HT1080 (cell line): ENCODE measurements around the gene SLC26A2. TPM values are rescaled to one million over a fixed set of nuclear protein-coding genes. Genes with fewer than 3 reads are reported as not detected.
"Not testable (repeated sequence)": the region's sequence is repeated elsewhere in the genome, so short reads cannot be mapped to it uniquely, and the experiment has no call there.

Experiments used
- DNase-seq: peaks from one replicate; pipeline ENCODE4 v3.0.0-alpha.2; 2015; ENCODE audit warnings: low read depth
- total RNA-seq: library from RNA; depleted of rRNA; stranded (reverse); fragments of >200 nt; shearing (Covaris generic); gene quantifications from 2 replicates; pipeline ENCODE4 v1.2.3, GENCODE V29; 2014

Gene SLC26A2
- total RNA-seq, 1 experiment from 2014 or later = 19.5 TPM

DNA sequence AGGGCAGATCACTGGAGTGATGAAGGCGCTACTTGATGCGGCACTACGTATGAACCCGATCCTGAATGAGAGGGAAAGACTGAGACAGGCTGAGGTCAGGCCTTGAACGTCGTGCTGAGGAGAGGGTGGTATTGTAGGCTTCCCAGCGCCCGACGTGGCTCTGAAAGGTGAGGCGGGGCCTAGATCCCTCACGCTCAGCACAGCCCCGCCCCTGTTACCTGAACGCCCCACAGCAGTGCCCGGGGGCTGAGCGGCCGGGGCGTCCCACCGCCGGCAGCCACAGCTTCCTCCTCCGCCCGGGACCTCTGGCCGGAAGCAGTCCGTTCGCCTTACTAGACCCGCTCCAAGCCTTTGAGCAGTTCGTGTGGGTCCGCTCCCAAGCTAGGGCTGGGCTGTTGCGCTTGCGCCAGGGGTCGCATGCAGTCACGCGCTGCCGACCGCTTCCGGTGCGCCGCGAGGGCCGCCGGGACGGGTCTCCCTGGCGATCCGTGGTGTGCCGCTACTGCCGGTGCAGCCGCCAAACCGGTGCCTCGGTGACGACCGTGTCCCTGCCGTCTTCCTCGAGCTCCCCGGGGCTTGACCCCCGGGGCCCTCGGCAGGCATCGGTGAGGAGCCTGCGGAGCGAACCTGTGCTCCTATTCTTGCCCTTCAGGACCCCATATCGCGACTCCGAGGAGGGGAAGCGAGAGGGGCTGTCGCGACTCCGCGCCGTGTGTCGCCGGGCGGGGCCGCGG is 39.9 kb downstream of the SLC26A2 start, which contains the start of the genes HMGXB3 and TIGD6:
TSS of gene HMGXB3 (plus strand) at position 484 of the 734 bp plus-strand sequence. CDS start 4,114 bp downstream, outside the sequence.
TSS of gene TIGD6 (minus strand) at position 399 of the 734 bp plus-strand sequence. CDS start 4,306 bp downstream, outside the sequence.
- peak; percentile 97 for DNase-seq

DNA sequence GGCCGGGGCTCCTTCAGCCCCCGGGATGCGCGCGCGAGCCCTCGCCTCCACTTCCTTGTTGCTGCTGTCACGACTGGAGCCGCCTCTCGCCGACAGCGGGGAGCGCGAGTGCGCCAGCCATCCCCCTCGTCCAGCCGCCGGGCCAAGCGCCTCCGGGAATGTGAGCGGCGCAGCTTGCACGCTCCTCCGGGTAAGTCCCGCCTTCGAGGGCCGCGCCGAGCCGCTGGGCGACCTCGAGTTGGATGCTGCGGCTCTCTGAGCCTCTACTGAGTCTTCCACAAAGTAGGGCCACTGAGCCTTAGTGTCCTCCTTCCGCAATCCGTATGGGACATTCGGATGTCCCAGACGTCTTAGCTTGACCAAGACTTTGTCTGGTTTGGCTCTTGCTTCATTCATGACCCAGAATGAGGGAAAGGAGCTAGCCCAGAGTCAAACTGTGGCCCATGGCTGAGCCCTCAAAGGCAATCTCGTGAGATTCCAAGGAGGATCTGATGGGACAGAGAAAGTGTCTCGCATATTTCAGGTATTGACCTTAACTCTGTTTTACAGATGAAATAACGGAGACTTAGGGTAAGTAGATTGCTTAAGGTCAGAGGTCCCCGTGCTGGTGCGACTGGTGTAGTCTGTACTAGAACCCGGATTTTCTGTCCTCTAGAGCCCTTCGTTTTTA is 40.6 kb downstream of the SLC26A2 start:
- peak; percentile 32 for DNase-seq

DNA sequence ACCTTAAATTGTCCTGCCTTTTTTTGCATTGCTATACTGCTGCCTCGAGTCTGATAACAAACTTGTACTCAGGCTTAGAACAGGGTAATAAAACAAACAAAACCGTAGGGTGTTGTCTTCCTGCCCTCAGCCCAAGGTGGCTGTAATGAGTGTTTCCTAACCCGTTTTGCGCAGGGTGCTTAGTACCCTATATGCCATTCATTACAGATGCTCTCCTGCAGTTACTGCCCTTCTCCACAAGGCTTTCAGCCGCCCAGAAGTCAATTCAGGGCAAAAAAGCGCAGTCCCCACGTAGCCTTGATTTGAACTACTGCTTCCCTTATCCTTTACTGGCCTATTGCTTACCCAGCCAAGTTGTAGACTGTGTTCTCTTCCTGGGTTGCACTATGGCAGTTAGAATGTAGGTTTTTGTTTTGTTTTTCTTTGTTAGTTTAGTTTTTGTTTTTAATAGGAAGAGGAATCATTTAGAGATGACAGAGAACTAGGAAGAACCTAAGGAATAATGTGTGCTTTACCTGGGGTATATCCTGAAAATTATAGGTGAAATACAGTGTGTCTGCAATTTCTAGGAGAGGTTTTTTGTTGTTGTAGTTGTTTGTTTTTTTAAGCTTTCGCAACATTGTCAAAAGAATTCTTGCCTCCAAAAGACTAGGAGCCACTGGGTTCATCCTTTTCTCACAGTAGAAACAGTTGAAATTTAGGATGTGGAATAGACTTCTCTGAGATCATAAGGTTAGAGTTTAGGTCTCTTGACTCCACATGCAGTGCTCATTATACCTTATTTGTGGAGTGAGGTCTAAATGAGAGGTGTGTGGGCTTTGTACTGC is 41.3 kb downstream of the SLC26A2 start:
- peak; percentile 70 for DNase-seq

DNA sequence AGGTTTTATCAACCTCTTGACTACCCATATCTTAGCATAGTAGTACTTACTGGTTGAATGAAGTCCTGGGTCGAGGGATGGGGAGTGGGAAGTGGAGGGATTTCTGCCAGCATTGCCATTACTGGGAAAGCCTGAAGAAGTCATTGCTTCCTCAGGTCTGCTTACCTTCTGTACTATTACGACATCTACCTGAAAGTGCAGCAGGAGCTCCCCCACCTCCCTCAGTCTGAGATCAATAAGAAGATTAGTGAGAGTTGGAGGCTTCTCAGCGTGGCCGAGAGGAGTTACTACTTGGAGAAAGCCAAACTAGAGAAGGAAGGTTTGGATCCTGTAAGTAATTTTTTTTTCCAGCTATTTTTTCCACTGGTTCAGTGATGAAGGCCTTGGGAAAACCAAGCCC is 45.8 kb downstream of the SLC26A2 start:
- DNase-seq = no peak

DNA sequence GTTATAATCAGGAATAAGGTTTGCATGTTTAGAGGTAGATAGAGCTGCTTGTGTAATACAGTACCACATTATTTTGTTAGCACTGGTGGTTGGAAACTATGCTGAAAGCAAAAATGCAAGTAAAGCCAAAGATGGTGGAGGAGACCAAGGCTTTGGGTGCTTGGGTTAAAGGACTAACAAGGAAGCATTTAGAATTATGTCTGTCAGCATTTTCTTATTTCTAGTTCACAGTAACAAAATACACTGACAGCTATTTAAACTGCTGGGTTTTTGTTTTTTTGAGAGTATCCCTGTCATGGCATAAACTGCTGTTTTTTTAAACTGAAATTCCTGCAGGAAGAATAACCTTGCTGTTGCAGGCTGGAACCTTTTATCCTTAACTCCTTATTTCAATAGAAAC is 46.5 kb downstream of the SLC26A2 start:
- no peak for DNase-seq

DNA sequence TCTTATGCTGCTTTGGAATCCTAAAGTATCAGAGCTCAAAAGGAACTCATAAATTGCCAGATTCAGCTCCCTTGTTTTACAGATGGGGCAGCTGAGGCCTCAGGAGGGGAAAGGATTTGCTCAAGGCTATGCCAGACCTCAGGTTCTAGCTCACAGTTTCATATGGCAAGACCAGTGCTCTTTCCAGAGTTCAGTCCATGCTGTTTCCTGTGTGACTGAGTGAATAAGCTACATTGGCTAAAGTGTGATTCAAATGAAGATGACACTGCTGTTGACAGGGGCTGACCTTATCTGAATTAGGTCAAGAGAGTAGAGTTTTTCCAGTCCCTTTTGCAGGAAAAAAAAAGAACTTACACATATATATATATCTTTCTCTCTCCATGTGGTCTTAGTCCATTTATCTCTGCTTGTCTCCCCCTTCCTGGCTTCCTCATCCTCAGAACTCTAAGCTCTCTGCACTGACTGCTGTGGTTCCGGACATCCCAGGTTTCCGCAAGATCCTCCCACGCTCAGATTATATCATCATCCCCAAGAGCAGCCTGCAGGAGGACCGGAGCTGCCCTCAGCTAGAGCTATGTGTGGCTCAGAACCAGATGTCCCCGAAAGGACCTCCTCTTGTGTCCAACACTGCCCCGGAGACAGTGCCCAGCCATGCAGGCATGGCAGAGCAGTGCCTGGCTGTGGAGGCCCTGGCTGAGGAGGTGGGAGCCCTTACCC is 49.3 kb downstream of the SLC26A2 start:
- DNase-seq = no peak

DNA sequence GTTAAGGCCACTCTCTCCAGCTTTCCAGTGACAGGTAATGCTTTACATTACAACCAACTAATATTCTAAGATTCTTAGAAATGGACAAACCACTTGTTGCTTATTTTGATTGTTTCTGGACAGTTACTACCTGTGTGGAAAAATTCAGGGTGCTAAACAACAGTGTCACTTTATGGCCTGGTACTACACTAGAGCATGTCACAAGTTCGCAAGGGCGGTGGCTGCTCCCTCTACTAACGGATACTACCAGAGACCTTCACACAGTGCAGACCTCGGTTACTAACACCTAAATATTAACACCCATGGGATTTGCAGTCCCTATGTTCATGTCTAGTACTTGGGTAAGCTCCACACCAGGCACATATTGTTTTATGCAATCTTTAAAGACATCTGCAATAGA is 53.4 kb downstream of the SLC26A2 start:
- no peak for DNase-seq

DNA sequence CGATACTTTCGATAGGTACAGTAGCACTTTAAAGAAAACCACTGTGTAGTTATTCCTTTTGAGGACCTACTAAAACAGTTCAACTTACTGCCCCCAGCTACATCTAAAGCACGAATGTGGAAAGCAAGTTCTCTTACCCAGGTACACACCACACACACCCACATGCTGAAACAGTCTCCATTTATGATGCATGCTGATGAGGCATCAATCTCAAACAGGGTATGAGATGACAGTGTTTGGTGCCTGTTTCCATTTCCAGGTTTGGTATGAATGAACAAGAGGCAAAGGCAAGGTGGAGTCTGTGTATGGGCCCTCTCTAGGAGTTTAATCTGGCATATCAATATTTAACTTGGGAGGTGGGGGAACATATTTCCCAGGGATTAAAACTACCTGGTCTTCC is 53.9 kb downstream of the SLC26A2 start:
- no peak for DNase-seq

DNA sequence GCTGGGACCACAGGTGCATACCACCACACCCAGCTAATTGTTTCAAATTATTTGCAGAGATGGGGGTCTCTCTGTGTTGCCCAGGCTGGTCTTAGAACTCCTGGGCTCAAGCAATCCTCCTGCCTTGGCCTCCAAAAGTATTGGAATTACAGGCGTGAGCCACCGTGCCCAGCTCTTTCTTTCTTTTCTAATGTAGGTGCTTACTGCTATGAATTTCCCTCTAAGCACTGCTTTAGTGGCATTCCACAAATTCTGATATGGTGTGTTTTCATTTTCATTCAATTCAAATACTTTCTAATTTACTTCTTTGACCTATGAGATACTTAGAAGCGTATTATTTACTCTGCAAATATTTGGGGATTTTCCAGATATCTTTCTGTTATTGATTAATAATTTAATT is 54.9 kb downstream of the SLC26A2 start:
- no peak for DNase-seq

DNA sequence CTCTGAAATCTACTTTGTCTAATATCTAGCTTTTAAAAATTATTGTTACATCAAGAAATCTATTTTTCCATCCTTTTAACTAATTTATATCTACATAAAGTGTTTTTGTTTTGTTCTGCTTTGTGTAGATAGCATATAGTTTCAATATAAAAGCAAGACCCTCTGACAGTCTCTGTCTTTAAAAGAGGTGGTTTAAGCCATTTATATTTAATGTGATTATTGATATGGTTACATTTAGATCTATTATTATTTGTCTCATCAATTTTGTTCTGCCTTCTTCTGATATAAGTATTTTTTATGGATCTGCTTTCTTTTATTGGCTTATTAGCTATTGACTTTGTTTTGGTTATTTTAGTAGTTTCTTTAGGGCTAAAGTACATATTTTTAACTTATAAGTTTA is 56.0 kb downstream of the SLC26A2 start:
- no peak for DNase-seq

DNA sequence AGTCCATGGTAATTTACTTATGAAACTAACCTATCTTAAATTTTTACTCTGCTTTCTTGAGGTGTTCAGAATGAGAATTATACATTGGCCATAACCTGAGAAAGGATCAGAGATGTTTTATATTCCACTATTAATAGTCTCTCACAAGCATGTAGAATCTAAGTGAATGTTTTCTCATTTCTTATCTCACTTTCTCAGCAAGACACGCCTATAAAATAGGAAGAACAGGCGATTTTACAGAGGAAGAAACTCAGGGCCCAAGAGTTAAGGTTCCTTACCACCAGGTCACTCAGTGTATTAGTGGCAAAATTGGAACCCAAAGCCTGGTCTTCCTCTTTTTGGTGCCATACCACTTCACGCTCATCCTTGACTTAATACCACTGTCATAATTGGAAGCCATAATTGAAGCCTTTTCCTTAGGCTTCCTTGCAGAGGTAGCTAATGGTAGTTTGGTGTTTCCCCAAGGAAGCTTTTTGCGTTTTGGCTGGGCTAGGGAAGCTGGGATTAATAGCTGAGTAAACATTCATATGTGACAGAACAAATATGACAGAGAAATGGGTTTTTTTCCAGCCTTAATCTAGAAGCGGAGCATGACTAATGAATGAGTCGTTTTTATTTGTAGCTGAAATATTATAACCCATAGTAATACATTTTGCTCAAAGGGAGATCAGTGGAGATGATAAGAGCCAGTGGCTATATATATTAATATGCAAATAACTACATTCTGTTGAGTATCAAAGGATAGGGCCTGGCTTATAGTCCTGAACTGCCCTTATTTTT is 56.9 kb downstream of the SLC26A2 start:
- DNase-seq = peak; percentile 31

DNA sequence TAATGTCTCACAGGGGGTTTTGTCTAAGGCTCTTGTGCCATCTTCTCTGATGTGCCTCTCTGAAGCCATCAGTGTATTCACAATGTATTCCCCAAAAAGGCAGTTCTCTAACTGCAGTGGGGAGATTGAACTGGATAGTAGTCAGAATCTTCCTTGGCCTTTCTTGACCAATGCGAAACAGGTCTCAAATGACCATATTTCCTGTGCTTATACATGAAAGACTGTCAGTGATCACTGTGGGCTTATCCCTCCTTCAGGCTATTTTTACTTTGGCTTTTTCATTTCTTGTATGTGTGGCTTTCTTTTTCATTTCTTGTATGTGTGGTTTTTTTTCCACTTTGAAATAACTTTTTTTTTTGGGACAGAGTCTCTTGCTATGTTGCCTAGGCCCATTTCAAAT is 59.7 kb downstream of the SLC26A2 start:
- DNase-seq = no peak

DNA sequence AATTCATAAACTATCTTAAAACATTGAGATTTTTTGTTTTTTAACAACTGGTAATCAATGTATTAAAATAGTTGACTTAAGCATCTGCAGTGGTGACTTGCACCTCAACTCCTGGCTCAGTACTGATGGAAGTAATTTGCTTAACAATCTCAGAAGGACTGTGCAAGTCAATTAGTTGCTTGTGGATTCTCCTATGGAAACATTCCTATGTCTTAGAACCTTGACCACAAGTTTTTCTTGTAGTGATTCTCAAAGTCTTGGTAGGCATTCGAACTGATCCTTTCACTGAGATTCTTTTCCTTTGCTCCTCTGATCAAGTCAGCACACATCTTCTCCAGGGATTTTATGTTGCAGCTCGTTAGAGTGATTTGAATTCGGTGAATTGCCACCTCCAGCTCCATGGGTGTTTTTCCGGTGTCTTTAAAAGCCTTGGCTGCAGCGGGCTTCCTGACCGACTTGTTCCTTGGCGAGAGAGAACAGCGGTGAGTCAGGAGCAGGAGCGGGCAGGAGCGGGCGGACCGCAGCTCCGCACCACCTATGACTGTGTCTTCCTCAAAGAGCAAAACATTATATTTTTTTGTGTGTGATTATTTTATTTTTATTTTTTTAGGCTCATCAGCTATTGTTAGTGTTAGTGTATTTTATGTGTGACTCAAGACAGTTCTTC is 61.1 kb downstream of the SLC26A2 start:
- peak; percentile 91 for DNase-seq

DNA sequence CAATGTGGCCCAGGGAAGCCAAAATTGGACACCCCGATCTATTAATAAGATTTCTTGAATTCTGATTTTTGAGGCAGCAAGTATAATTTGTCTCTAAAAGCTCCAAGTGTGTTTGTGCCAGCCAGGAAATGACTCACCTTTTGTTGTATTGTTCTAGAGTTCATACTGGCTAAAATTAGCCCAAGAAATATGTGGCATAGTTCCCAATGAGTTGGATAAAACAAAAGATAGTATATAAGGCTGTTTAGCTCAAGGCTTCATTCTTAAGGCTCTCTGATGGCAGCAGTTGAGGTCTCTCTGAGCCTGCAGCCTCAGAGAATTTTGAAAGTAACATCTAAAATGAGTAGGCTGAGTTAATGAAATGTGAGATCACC is 61.6 kb downstream of the SLC26A2 start:
- peak; percentile 91 for DNase-seq

DNA sequence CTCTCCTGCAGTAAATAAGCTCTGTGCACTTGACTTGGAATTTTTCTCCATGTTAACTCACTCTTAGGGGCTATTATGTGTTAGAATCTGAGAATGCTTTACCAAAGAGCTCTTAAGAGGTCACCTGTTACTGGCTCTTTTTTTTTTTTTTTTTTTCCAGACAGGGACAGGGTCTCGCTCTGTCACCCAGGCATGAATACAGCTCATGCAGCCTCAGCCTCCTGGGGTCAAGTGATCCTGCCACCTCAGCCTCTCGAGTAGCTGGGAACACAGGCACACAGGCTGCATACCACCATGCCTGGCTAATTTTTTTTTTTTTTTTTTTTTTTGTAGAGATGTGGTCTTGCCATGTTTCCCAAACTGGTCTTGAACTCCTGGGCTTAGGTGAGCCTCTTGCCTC is 62.1 kb downstream of the SLC26A2 start:
- DNase-seq = no peak

DNA sequence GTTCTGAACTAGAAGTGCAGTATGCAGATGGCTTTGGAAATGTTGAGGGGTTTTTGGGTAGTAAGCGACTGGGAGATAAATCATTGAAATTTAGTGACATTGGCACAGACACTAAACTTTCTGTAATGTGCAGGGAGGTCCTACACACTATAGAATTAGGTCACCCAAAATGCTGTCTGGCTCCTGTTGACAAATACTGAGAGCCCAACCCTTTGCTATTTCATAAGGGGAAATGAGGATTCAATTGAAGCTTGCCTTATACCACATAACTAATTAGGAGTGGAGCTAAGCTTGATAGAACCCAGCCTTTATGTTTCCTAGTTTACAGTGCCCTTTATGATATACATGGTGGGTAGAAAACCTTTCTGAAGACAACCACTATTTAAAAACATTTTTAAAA is 62.6 kb downstream of the SLC26A2 start:
- DNase-seq = no peak

DNA sequence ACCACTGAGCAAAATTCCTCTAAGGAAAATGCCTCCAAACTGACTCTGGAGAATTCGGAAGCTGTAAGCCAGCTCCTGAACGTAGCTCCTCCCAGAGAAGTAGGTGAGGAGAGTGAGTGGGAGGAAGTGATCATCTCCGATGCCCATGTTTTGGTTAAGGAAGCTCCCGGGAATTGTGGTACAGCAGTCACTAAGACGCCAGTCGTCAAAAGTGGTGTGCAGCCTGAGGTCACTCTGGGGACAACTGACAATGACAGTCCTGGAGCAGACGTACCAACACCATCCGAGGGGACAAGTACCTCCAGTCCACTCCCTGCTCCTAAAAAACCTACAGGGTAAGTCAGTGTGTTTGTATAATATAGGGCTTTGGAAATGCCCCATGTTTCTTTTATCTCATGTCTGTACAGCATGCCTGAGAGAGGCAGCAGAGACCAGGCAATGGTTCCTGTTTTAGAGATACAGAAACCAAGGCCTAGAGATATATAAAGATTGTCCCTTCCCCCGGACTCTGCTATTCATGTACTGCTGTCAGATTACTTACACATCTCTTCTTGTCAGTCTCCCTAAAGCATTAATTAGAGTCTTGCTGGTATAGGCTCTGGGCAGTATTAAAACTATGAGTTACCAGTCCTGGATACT is 63.9 kb downstream of the SLC26A2 start:
- no peak for DNase-seq

DNA sequence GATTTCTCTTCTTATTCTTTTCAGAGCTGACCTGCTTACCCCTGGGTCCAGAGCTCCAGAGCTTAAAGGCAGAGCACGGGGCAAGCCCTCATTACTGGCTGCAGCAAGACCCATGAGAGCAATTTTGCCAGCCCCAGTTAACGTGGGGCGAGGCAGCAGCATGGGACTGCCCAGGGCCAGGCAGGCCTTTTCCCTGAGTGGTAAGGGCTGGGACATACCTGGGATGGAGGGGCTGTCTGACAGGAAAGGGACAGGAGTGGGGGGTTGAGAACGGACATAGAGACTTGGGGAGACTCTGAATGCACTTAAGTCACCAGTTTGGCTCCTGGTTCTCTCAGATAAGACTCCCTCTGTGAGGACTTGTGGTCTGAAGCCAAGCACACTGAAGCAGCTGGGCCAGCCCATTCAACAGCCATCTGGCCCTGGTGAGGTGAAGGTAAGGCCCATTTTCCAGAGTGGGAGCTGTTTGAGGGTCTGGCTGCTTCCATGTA is 66.2 kb downstream of the SLC26A2 start:
- no peak for DNase-seq

DNA sequence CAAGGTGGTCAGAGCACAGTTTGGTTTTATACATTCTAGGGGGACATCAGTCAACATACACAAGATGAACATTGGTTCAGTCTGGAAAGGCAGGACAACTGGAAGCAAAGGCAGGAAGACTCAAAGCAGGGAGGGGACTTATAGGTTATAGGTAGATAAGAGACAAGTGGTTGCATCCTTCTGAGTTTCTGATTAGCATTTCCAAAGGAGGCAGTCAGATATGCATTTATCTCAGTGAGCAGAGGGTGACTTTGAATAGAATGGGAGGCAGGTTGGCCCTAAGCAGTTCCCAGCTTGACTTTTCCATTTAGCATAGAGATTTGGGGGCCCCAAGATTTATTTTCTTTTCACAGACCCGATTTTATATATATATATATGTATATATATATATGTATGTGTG is 67.5 kb downstream of the SLC26A2 start:
- not testable (repeated sequence) for DNase-seq
